T47D (cell line): ENCODE measurements around the gene DIAPH2.

ENCODE experiments used
- DNase-seq, 2 experiments: peaks; one replicate each; pipeline versions ENCODE4 v3.0.0 to v3.0.0-alpha.2; 2011 to 2012; ENCODE audit warnings: low read depth in 1 of 2, low spot score in 1 of 2
- JUND ChIP-seq: IDR thresholded peaks from 2 replicates; pipeline ENCODE4 v1.6.1; 2012; ENCODE audit warnings: low read depth
- in situ Hi-C: cut with HindIII; loops from 2 replicates; pipeline ENCODE4 v1.10.0; 2016; ENCODE audit warnings: low sequenced_read_pairs, low pct_unique_long_range_greater_than_20kb

Gene DIAPH2

GRCh38 chrX:97524997-97525396, 840.4 kb downstream of the DIAPH2 start:
- TF ChIP-seq JUND, result no peak
- DNase-seq, result no peak
- in situ Hi-C loops, result no loop called here

GRCh38 chrX:97525981-97526380, 841.3 kb downstream of the DIAPH2 start:
- no peak for TF ChIP-seq JUND
- no peak for DNase-seq
- in situ Hi-C loops, result no loop called here

- TF ChIP-seq JUND, result no peak
- in situ Hi-C loops, result no loop called here
- no peak for DNase-seq
These were observed 843.1 kb downstream of the DIAPH2 start for GRCh38 chrX:97527725-97528124.

GRCh38 chrX:97529536-97530200, 845.0 kb downstream of the DIAPH2 start:
- no peak for TF ChIP-seq JUND
- in situ Hi-C loops, result no loop called here
- DNase-seq, result no peak

- TF ChIP-seq JUND, result no peak
- in situ Hi-C loops, result no loop called here
- no peak for DNase-seq
These were observed 847.2 kb downstream of the DIAPH2 start for GRCh38 chrX:97531825-97532224.

GRCh38 chrX:97538745-97539144, 854.1 kb downstream of the DIAPH2 start:
- no peak for DNase-seq
- in situ Hi-C loops, result no loop called here

GRCh38 chrX:97539970-97540519, 855.4 kb downstream of the DIAPH2 start:
- in situ Hi-C loops, result no loop called here

More at GRCh38 chrX:97538745-97539144, 854.1 kb downstream of the DIAPH2 start:
- no peak for TF ChIP-seq JUND

GRCh38 chrX:97547877-97548578, 863.4 kb downstream of the DIAPH2 start:
- no peak for DNase-seq
- TF ChIP-seq JUND, result no peak
- in situ Hi-C loops, result no loop called here

More at GRCh38 chrX:97539970-97540519, 855.4 kb downstream of the DIAPH2 start:
- TF ChIP-seq JUND, result no peak
- DNase-seq, result no peak

- in situ Hi-C loops, result no loop called here
- no peak for TF ChIP-seq JUND
- no peak for DNase-seq
These were observed 867.2 kb downstream of the DIAPH2 start for GRCh38 chrX:97551821-97552220.

GRCh38 chrX:97553833-97554232, 869.2 kb downstream of the DIAPH2 start:
- TF ChIP-seq JUND, result no peak
- no peak for DNase-seq
- in situ Hi-C loops, result no loop called here

GRCh38 chrX:97556359-97556758, 871.7 kb downstream of the DIAPH2 start:
- TF ChIP-seq JUND, result no peak
- DNase-seq, result no peak

GRCh38 chrX:97563531-97564133, 879.0 kb downstream of the DIAPH2 start:
- no peak for TF ChIP-seq JUND
- in situ Hi-C loops, result no loop called here
- DNase-seq, result peak; percentile 1 to 48

More at GRCh38 chrX:97556359-97556758, 871.7 kb downstream of the DIAPH2 start:
- in situ Hi-C loops, result no loop called here

GRCh38 chrX:97564496-97564895, 879.9 kb downstream of the DIAPH2 start:
- TF ChIP-seq JUND, result no peak
- no peak for DNase-seq
- in situ Hi-C loops, result no loop called here
